ENCODE results near the gene NDC80. TPM values are rescaled to one million over a fixed set of nuclear protein-coding genes. Genes with fewer than 3 reads are reported as not detected.
A peak's percentile ranks its signal among the peaks of the same experiment; 100 is the strongest.

NDC80 gene
- polyA plus RNA-seq, 3 donors: 0.07 TPM; not detected in 2

DNA sequence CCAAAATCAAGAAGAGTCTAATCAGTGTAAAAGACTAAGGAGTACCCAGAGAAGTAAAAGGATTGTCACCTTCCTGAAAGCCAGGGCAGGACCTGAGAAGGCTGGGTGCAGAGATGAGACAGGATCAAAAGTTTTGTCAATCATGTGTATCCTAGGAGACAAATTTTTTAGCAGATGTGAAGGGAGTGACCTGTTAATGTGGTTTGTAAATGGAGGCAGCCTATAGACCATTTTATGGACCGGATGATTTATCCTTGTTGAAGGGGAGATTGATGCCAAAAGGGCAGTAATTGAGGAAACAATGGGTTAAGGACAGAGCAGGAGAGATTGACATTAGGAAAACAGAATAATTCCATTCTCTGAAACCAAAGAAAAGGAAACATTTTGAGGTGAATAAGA is 813 bp downstream of the NDC80 start:
- Mint-ChIP-seq H3K27ac (peak overlapping the region in 5 of 7 donors; percentile 99), H3K4me3 (peak overlapping the region; percentile 99 to 100), H3K36me3 (peaks cover 11 to 23% of the 10 kb centered on the region in 2 donors), H3K4me1 (peaks cover 35% of the 10 kb centered on the region), H3K9me3 (no peaks in the 10 kb centered on the region), H3K27me3 (ENCODE audit: low read depth in 3 of 3) (no peaks in the 10 kb centered on the region)
- WGBS (ENCODE audit: insufficient coverage): no CpG with 5 or more reads among the region's 1 CpG
- H3K27me3 ChIP-seq (ENCODE audit: control insufficient read depth in 2 of 2, insufficient read depth in 2 of 2, low read length in 2 of 2): no peaks in the 10 kb centered on the region
- no peaks in the 10 kb centered on the region for H3K9me3 ChIP-seq (replicated peaks in 1 of 2; ENCODE audit: control insufficient read depth in 1 of 2, insufficient read depth in 1 of 2, low read length in 2 of 2)
- H3K4me1 ChIP-seq (ENCODE audit: control insufficient read depth in 1 of 2, insufficient read depth in 2 of 2, low read length in 2 of 2): peaks cover 20 to 26% of the 10 kb centered on the region in 2 donors
- no peaks in the 10 kb centered on the region for H4K20me1 ChIP-seq (ENCODE audit: insufficient read depth, low read length)
- no peak overlapping the region for H3K9ac ChIP-seq (ENCODE audit: insufficient read depth, low read length, poor library complexity, severe bottlenecking)
- DNase-seq: no peak
- H3K4me2 ChIP-seq (replicated peaks; ENCODE audit: extremely low read depth, low read length, poor library complexity, severe bottlenecking): peak overlapping the region; percentile 96
- TF ChIP-seq, protein P1, sequence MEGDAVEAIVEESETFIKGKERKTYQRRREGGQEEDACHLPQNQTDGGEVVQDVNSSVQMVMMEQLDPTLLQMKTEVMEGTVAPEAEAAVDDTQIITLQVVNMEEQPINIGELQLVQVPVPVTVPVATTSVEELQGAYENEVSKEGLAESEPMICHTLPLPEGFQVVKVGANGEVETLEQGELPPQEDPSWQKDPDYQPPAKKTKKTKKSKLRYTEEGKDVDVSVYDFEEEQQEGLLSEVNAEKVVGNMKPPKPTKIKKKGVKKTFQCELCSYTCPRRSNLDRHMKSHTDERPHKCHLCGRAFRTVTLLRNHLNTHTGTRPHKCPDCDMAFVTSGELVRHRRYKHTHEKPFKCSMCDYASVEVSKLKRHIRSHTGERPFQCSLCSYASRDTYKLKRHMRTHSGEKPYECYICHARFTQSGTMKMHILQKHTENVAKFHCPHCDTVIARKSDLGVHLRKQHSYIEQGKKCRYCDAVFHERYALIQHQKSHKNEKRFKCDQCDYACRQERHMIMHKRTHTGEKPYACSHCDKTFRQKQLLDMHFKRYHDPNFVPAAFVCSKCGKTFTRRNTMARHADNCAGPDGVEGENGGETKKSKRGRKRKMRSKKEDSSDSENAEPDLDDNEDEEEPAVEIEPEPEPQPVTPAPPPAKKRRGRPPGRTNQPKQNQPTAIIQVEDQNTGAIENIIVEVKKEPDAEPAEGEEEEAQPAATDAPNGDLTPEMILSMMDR (IDR thresholded peaks at IDR 0.05): no peak
- H2AFZ ChIP-seq (ENCODE audit: insufficient read depth, low read depth, low read length, poor library complexity, severe bottlenecking): peak overlapping the region; percentile 94
- peaks cover 8 to 24% of the 10 kb centered on the region in 2 donors for H3K36me3 ChIP-seq (replicated peaks in 1 of 2; ENCODE audit: control insufficient read depth in 1 of 2, insufficient read depth in 2 of 2, low read length in 2 of 2)
- H3K79me2 ChIP-seq (ENCODE audit: insufficient read depth, low read length): peaks cover 92% of the 10 kb centered on the region
- H3K27ac ChIP-seq (ENCODE audit: low read depth in 1 of 2, low read length in 2 of 2): peak overlapping the region in 1 of 2 donors; percentile 100
- H3K4me3 ChIP-seq (replicated peaks in 1 of 3; ENCODE audit: low read depth in 2 of 3, low read length in 3 of 3): peak overlapping the region in 2 of 3 experiments; percentile 90 to 94
- intact Hi-C loops (cut with micrococcal nuclease): loop anchor here in 1 of 2 donors (10.0 kb wide), 1 partner anchor 83 kb away; the partner anchor contains the start of gene SMCHD1

DNA sequence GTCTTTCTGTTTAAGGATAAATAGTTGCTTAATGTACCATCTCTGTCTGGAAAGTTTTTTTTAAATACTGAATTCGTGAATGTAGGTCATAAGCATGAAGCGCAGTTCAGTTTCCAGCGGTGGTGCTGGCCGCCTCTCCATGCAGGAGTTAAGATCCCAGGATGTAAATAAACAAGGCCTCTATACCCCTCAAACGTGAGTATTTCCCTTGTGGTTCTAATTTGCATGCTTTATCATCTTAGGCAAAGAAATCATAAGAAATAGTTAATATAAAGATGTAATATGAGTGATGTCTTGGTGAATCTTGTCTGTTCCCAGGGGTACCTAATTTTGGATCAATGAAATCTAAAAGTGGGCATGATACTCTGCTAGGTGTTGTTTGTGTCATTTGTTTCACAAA is 1.5 kb downstream of the NDC80 start:
- peaks cover 97% of the 10 kb centered on the region for H3K79me2 ChIP-seq (ENCODE audit: insufficient read depth, low read length)
- H3K27ac ChIP-seq (ENCODE audit: low read depth in 1 of 2, low read length in 2 of 2): peak overlapping the region in 1 of 2 donors; percentile 49
- H3K4me3 ChIP-seq (replicated peaks in 1 of 3; ENCODE audit: low read depth in 2 of 3, low read length in 3 of 3): no peak overlapping the region
- H3K9me3 ChIP-seq (replicated peaks in 1 of 2; ENCODE audit: control insufficient read depth in 1 of 2, insufficient read depth in 1 of 2, low read length in 2 of 2): no peaks in the 10 kb centered on the region
- no peak overlapping the region for H3K4me2 ChIP-seq (replicated peaks; ENCODE audit: extremely low read depth, low read length, poor library complexity, severe bottlenecking)
- TF ChIP-seq, protein P1 (IDR thresholded peaks at IDR 0.05): no peak
- H3K4me1 ChIP-seq (ENCODE audit: control insufficient read depth in 1 of 2, insufficient read depth in 2 of 2, low read length in 2 of 2): peaks cover 20 to 26% of the 10 kb centered on the region in 2 donors
- H3K9me3 Mint-ChIP-seq: no peaks in the 10 kb centered on the region
- peaks cover 35% of the 10 kb centered on the region for H3K4me1 Mint-ChIP-seq
- DNase-seq: no peak
- peaks cover 11 to 31% of the 10 kb centered on the region in 2 donors for H3K36me3 ChIP-seq (replicated peaks in 1 of 2; ENCODE audit: control insufficient read depth in 1 of 2, insufficient read depth in 2 of 2, low read length in 2 of 2)
- H3K27me3 Mint-ChIP-seq (ENCODE audit: low read depth in 3 of 3): no peaks in the 10 kb centered on the region
- no peaks in the 10 kb centered on the region for H4K20me1 ChIP-seq (ENCODE audit: insufficient read depth, low read length)
- WGBS (ENCODE audit: insufficient coverage): no CpG with 5 or more reads among the region's 5 CpGs
- intact Hi-C loops (cut with micrococcal nuclease): loop anchor here in 1 of 2 donors (10.0 kb wide), 1 partner anchor 82 kb away; the partner anchor contains the start of gene SMCHD1
- no peak overlapping the region for H3K4me3 Mint-ChIP-seq
- peak overlapping the region; percentile 94 for H2AFZ ChIP-seq (ENCODE audit: insufficient read depth, low read depth, low read length, poor library complexity, severe bottlenecking)
- H3K9ac ChIP-seq (ENCODE audit: insufficient read depth, low read length, poor library complexity, severe bottlenecking): no peak overlapping the region
- peaks cover 14 to 25% of the 10 kb centered on the region in 2 donors for H3K36me3 Mint-ChIP-seq
- H3K27me3 ChIP-seq (ENCODE audit: control insufficient read depth in 2 of 2, insufficient read depth in 2 of 2, low read length in 2 of 2): no peaks in the 10 kb centered on the region
- peak overlapping the region in 3 of 7 donors; percentile 36 to 81 (median 59) for H3K27ac Mint-ChIP-seq

Data from CD14-positive monocyte (primary cell).